GM13977 (cell line): ENCODE data around the gene GPC5.
A peak's percentile ranks its signal among the peaks of the same experiment; 100 is the strongest.
"Not testable (repeated sequence)": the region's sequence is repeated elsewhere in the genome, so short reads cannot be mapped to it uniquely, and the experiment has no call there.

ENCODE experiments used
- DNase-seq: peaks from one replicate; pipeline ENCODE4 v3.0.0; 2012; ENCODE audit warnings: low spot score
- CTCF ChIP-seq: IDR thresholded peaks from 2 replicates; pipeline ENCODE4 v1.5.1; 2012; ENCODE audit warnings: mild to moderate bottlenecking, control low read depth; ENCODE audit not compliant: insufficient read depth; ENCODE audit errors: extremely low read depth, missing control alignments
- in situ Hi-C: fragments of 300-500 bp; cut with MboI; formaldehyde crosslinking; loops from one replicate; pipeline ENCODE4 v1.12.0; 2022; ENCODE audit warnings: low sequenced_read_pairs, low pct_unique_long_range_greater_than_20kb, mixed read lengths, inconsistent platforms; ENCODE audit not compliant: unreplicated experiment

The GPC5 gene

GRCh38 chr13:91398413-91399188 is at the start of gene GPC5:
TSS of gene GPC5 (plus strand) at chr13:91398621.
- in situ Hi-C loops, result loop anchor here (25.0 kb wide), 1 partner anchor 314 kb away; no protein-coding TSS in a partner anchor

GRCh38 chr13:91348906-91349435 is 49.5 kb upstream of the GPC5 start:
- TF ChIP-seq CTCF, result peak; percentile 98
- in situ Hi-C loops, result no loop called here

More at GRCh38 chr13:91398413-91399188, at the start of gene GPC5:
- no peak for TF ChIP-seq CTCF
- DNase-seq, result peak; percentile 94

GRCh38 chr13:91349992-91350911 is 48.2 kb upstream of the GPC5 start:
- in situ Hi-C loops, result no loop called here
- no peak for DNase-seq
- TF ChIP-seq CTCF, result no peak

More at GRCh38 chr13:91348906-91349435, 49.5 kb upstream of the GPC5 start:
- peak; percentile 85 for DNase-seq

GRCh38 chr13:91351123-91351522 is 47.3 kb upstream of the GPC5 start:
- DNase-seq, result no peak
- in situ Hi-C loops, result no loop called here
- TF ChIP-seq CTCF, result no peak

GRCh38 chr13:91351980-91352379 is 46.4 kb upstream of the GPC5 start:
- in situ Hi-C loops, result no loop called here
- no peak for DNase-seq

GRCh38 chr13:91352891-91353290 is 45.5 kb upstream of the GPC5 start:
- in situ Hi-C loops, result not testable (repeated sequence)

More at GRCh38 chr13:91351980-91352379, 46.4 kb upstream of the GPC5 start:
- TF ChIP-seq CTCF, result no peak

GRCh38 chr13:91353494-91353893 is 44.9 kb upstream of the GPC5 start:
- no peak for TF ChIP-seq CTCF
- in situ Hi-C loops, result no loop called here
- DNase-seq, result no peak

More at GRCh38 chr13:91352891-91353290, 45.5 kb upstream of the GPC5 start:
- not testable (repeated sequence) for DNase-seq
